GM12874 (cell line): ENCODE results near the gene PMP22.

Experiments
- TF ChIP-seq, protein P1 (sequence below): IDR thresholded peaks from 2 replicates; pipeline ENCODE4 v1.5.1; 2011; ENCODE audit warnings: low read depth, mild to moderate bottlenecking, control low read depth, low read length, moderate library complexity; ENCODE audit not compliant: insufficient read depth

The PMP22 gene

DNA sequence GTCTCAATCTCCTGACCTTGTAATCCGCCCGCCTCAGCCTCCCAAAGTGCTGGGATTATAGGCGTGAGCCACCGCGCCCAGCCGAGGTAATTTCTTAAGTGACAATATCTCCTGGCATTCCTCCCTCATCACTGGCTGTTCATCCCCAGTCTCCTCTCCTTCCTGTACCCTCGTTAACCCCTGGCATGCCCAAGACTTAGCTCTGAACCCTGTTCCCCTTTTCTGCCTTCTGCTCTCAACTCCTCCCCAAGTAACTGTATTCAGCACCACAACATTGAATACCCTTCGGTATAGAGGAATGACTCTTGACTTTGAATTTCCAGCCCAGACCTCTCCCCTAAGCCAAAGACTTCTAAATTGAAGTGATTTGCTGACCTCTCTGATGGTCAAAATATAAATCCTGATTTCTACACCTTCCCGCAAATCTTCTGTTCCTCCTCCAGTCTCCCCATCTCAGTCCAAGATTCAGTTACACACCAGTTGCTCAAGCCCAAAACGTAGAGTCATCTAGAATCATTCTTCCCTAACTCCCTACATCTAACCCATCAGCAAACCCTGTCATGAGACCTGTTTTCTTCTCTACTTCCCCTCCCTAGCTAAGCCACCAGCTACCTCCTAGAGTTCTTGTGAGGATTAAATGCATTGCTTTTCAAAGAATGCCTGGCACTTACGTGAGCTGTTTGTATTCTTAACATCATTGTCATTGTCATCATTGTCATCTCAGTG lies 14.8 kb downstream of the PMP22 start:
- TF ChIP-seq, protein P1, sequence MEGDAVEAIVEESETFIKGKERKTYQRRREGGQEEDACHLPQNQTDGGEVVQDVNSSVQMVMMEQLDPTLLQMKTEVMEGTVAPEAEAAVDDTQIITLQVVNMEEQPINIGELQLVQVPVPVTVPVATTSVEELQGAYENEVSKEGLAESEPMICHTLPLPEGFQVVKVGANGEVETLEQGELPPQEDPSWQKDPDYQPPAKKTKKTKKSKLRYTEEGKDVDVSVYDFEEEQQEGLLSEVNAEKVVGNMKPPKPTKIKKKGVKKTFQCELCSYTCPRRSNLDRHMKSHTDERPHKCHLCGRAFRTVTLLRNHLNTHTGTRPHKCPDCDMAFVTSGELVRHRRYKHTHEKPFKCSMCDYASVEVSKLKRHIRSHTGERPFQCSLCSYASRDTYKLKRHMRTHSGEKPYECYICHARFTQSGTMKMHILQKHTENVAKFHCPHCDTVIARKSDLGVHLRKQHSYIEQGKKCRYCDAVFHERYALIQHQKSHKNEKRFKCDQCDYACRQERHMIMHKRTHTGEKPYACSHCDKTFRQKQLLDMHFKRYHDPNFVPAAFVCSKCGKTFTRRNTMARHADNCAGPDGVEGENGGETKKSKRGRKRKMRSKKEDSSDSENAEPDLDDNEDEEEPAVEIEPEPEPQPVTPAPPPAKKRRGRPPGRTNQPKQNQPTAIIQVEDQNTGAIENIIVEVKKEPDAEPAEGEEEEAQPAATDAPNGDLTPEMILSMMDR = no peak

DNA sequence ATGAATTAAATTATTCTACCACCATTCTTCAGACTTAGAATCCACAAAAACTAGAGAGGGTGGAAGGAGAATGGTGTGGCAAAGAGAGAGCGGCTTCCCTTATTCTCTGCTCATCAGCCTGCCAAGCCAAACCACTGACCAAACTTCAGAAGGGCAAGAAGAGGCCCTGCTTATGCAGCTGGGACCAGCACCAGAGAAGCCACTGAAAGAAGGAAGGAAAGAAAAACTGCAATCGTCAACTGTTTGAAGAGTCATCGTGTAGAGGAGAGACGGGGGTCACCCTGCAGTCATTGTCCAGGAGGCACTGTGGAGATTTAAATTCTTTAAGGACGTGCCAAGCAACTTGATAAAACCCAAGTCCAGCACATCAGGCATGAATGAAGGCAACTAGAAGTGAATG lies 15.6 kb downstream of the PMP22 start:
- TF ChIP-seq, protein P1 = no peak

DNA sequence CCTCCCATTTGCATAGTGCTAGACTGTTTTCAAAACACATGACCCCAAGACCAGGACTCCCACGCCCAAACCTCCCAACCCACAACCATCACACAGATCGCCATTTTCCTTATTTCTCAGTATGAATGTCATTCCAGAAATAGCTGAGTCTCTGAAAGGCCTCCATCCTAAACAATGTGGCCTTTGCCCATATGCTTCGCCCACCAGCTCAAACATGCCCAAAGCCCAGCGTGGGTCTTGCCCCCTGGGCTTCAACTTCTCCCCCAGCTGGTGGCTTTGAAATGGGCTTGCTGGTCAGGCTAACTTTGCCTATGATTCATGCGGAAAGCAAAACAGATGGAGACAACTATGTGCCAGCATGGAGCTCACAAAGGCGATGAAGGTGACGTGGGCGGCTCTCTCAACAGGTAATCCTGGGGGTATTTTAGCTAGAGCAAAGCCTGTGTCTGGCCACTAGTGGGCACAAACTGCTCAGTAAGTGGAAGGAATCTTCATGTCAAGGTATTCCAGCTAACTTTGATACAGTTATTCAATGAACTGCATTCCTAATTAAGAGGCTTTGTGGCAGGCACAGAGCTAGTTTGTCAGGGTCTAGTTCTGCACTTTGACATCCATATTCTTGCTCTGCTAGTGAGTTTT lies 17.1 kb downstream of the PMP22 start:
- TF ChIP-seq, protein P1 = no peak

DNA sequence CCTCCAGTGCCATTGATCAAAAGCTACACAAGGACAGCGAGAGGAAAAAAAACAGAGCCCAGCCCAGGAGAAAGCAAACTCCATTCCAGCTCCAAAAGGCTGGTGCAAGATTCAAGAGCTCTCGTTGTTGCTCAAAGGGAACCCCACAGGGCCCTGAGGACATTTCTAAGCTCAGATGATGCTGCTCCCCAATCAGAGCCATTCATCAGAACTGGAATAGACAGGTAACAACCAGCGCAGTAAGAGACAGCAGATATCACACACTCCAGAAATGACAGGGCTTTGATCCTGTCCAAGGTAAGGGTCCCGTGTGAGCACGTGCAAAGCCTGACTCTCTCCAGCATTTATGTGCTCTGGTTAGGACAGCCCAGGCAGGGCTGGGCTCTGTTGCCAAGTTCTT lies 20.1 kb downstream of the PMP22 start:
- TF ChIP-seq, protein P1 = no peak

DNA sequence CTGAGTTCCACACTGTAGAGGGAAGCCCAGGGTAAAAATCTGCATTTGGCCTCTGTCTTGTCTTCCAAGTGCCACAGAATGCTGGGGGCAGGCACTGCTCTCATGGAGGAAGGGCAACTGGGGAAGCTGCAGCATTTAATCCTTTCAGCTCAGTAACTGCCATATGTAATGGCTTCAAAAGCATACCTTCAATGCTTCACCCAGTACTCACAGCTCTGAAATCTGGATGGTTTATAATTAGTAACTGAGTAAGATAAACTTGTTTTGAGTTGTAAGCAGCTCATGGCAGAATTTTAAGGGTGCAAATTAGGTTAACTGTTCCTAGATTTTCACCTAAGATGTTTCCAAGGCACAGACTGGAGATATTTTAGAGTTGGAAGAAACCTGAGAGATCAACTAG lies 24.5 kb downstream of the PMP22 start:
- TF ChIP-seq, protein P1 = no peak

DNA sequence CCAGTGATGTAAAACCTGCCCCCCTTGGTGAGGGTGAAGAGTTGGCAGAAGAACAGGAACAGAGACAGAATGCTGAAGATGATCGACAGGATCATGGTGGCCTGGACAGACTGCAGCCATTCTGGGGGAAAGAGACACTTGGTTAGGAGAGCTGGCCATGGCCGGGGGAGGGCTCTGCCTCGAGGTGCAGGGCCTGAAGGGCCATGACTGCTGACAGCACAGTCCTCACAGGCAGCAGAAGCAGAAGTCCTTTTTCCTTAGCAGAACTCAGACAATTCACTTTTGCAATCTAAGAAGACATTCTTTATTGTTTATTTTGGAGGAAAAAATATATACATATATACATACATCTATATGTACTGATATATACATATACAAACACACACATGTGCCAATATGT lies 25.6 kb downstream of the PMP22 start:
- TF ChIP-seq, protein P1 = no peak

DNA sequence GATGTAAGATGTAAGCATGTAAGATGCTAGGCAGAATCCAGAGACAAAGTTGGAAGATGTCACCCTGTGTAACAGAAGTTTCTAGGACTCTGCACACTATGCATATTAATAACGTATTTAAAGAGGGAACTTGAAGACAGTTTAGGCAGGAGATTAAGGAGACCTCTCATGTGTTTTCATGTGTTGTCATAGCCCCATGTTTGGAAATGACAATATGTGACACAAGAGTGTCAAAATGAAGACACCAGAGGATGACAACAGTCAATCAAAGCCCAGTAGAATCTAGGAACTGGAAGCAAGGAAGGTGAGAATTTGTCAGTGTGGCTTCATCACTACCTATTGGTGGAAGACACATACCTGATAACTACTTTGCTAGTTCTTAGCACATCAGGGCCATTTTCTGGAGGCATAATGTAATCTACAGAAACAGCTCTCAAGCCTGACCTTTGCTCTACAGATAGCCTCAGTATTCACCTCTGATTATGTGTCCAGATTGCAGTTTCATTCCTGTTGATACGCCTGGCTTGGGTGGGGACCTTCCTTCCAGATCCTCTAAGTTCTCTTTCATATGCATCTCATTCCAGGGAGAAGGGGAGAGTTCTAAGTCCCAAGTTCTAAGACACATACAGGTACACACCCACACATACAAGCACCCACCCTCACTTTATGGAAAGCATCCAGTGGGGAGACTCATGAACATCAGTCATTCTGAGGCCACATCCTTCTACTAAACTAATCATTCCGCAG lies 26.3 kb downstream of the PMP22 start:
- TF ChIP-seq, protein P1 = no peak
